H1 (cell line): Measurements from ENCODE around the gene MIEF2. TPM values are rescaled to one million over a fixed set of nuclear protein-coding genes. Genes with fewer than 3 reads are reported as not detected.

Experiments used
- CTCF ChIA-PET: fragments of 300-600 bp; sonication (Branson Sonifier 250); formaldehyde crosslinking; loops from one replicate; lab custom pipeline; 2021; ENCODE audit not compliant: partially characterized antibody; lab: Charles Lee
- POLR2A ChIA-PET: fragments of 300-600 bp; sonication (Branson Sonifier 250); formaldehyde crosslinking; loops from one replicate; lab custom pipeline; 2021; ENCODE audit warnings: inconsistent platforms; ENCODE audit not compliant: partially characterized antibody; lab: Charles Lee
- DNase-seq, 2 experiments: peaks; one replicate each; pipeline versions ENCODE4 v3.0.0 to v3.0.0-alpha.2; 2010 to 2022; ENCODE audit warnings: low spot score in 2 of 2, low read depth in 1 of 2, mixed read lengths in 1 of 2
- FAIRE-seq: peaks from 2 replicates; lab custom pipeline; 2011; peaks lifted over from hg19 to GRCh38; lab: Jason Lieb, UNC
- H2AFZ ChIP-seq: 2 replicates; pipeline ENCODE4 v1.8.1; 2012; ENCODE audit warnings: low read length, inconsistent platforms
- H2AK5ac ChIP-seq: 2 replicates; pipeline ENCODE4 v1.6.1; 2013; ENCODE audit warnings: low read depth, low read length
- H2BK120ac ChIP-seq: replicated peaks from 2 replicates; pipeline ENCODE3; 2013; ENCODE audit warnings: low read depth, low read length, inconsistent platforms
- H2BK12ac ChIP-seq: 2 replicates; pipeline ENCODE4 v1.6.1; 2013; ENCODE audit warnings: low read depth, low read length
- H2BK15ac ChIP-seq: 2 replicates; pipeline ENCODE4 v1.6.1; 2013; ENCODE audit warnings: low read length
- H2BK20ac ChIP-seq: 2 replicates; pipeline ENCODE4 v1.6.1; 2013; ENCODE audit warnings: low read length
- H2BK5ac ChIP-seq: 2 replicates; pipeline ENCODE4 v1.6.1; 2013; ENCODE audit warnings: low read depth, low read length
- H3K14ac ChIP-seq: 2 replicates; pipeline ENCODE4 v1.6.1; 2013; ENCODE audit warnings: inconsistent platforms; ENCODE audit not compliant: insufficient read length
- H3K18ac ChIP-seq: 2 replicates; pipeline ENCODE4 v1.6.1; 2013; ENCODE audit warnings: low read length; ENCODE audit errors: extremely low read depth
- H3K23ac ChIP-seq: 2 replicates; pipeline ENCODE4 v1.6.1; 2013; ENCODE audit warnings: inconsistent platforms; ENCODE audit not compliant: insufficient read length
- H3K23me2 ChIP-seq: 2 replicates; pipeline ENCODE4 v1.6.1; 2013; ENCODE audit warnings: low read depth, low read length
- H3K27ac ChIP-seq: 2 replicates; pipeline ENCODE4 v1.6.1; 2011; ENCODE audit warnings: low read depth, low read length, inconsistent platforms
- H3K27me3 ChIP-seq, 4 experiments: replicated peaks in 1 of 4; 1 replicate in 1 of 4; 2 replicates in 3 of 4; pipeline versions ENCODE4 v1.6.1 to v1.8.1; 2011 to 2013; ENCODE audit warnings: low read length in 3 of 4, mild to moderate bottlenecking in 3 of 4, inconsistent platforms in 2 of 4, mixed read lengths in 2 of 4, moderate library complexity in 1 of 4; ENCODE audit not compliant: control insufficient read depth in 3 of 4, insufficient read depth in 3 of 4; ENCODE audit errors: extremely low read depth in 1 of 4
- H3K36me3 ChIP-seq, 4 experiments: 2 replicates each; pipeline versions ENCODE4 v1.6.1 to v1.8.1; 2011 to 2013; ENCODE audit warnings: mild to moderate bottlenecking in 4 of 4, low read length in 3 of 4, moderate library complexity in 2 of 4, control low read depth in 1 of 4, inconsistent platforms in 1 of 4; ENCODE audit not compliant: insufficient read depth in 4 of 4, control insufficient read depth in 2 of 4
- H3K4ac ChIP-seq: replicated peaks from 2 replicates; pipeline ENCODE3; 2013; ENCODE audit warnings: low read length, low read depth, mixed read lengths, inconsistent platforms; ENCODE audit not compliant: insufficient read length
- H3K4me1 ChIP-seq, 4 experiments: replicated peaks in 1 of 4; 1 replicate in 1 of 4; 2 replicates in 3 of 4; pipeline versions ENCODE4 v1.6.1 to v1.8.1; 2011 to 2013; ENCODE audit warnings: low read length in 3 of 4, inconsistent platforms in 2 of 4, mixed read lengths in 1 of 4; ENCODE audit not compliant: insufficient read depth in 4 of 4, control insufficient read depth in 3 of 4
- H3K4me2 ChIP-seq, 2 experiments: 2 replicates each; pipeline versions ENCODE4 v1.6.1 to v1.8.1; 2011 to 2013; ENCODE audit warnings: low read depth in 2 of 2, low read length in 2 of 2, control low read depth in 1 of 2, inconsistent platforms in 1 of 2, mild to moderate bottlenecking in 1 of 2; ENCODE audit not compliant: insufficient read depth in 1 of 2
- H3K4me3 ChIP-seq, 4 experiments: fragments of 200-600, 300-600 bp in 1 of 4; sonication (generic), shearing (Covaris generic), sonication (Bioruptor Twin) in 1 of 4; 2 replicates each; pipeline versions ENCODE4 v1.5.1 to v1.8.1; 2011 to 2016; ENCODE audit warnings: low read length in 4 of 4, low read depth in 3 of 4, control low read depth in 2 of 4, inconsistent platforms in 2 of 4, mild to moderate bottlenecking in 2 of 4, mixed read lengths in 1 of 4, moderate library complexity in 1 of 4; ENCODE audit not compliant: insufficient read depth in 2 of 4; ENCODE audit errors: extremely low read depth in 1 of 4
- H3K56ac ChIP-seq: replicated peaks from 2 replicates; pipeline ENCODE3; 2013; ENCODE audit warnings: low read depth, mild to moderate bottlenecking, mixed read lengths, low read length, inconsistent platforms; ENCODE audit not compliant: insufficient read length
- H3K79me1 ChIP-seq: 2 replicates; pipeline ENCODE4 v1.6.1; 2013; ENCODE audit warnings: low read depth, low read length, control low read depth
- H3K79me2 ChIP-seq, 2 experiments: 2 replicates each; pipeline versions ENCODE4 v1.6.1 to v1.8.1; 2012 to 2013; ENCODE audit warnings: low read length in 2 of 2, mild to moderate bottlenecking in 2 of 2, inconsistent platforms in 1 of 2; ENCODE audit not compliant: insufficient read depth in 2 of 2, control insufficient read depth in 1 of 2
- H3K9ac ChIP-seq, 4 experiments: replicated peaks in 1 of 4; 1 replicate in 1 of 4; 2 replicates in 3 of 4; pipeline versions ENCODE4 v1.6.1 to v1.8.1; 2011 to 2013; ENCODE audit warnings: low read depth in 3 of 4, low read length in 3 of 4, control low read depth in 2 of 4, mild to moderate bottlenecking in 2 of 4, moderate library complexity in 2 of 4, inconsistent platforms in 1 of 4; ENCODE audit errors: extremely low read depth in 1 of 4
- H3K9me3 ChIP-seq, 2 experiments: 2 replicates each; pipeline versions ENCODE4 v1.6.1 to v1.8.1; 2012 to 2013; ENCODE audit warnings: mild to moderate bottlenecking in 2 of 2, moderate library complexity in 2 of 2, control low read depth in 1 of 2, inconsistent platforms in 1 of 2, low read depth in 1 of 2, low read length in 1 of 2, mixed read lengths in 1 of 2; ENCODE audit not compliant: insufficient read depth in 2 of 2
- H4K20me1 ChIP-seq, 2 experiments: replicated peaks in 1 of 2; 2 replicates each; pipeline versions ENCODE3 to v1.8.1; 2011 to 2013; ENCODE audit warnings: inconsistent platforms in 2 of 2, low read length in 2 of 2, mild to moderate bottlenecking in 1 of 2; ENCODE audit not compliant: insufficient read depth in 2 of 2, control insufficient read depth in 1 of 2
- H4K5ac ChIP-seq: 2 replicates; pipeline ENCODE4 v1.6.1; 2013; ENCODE audit warnings: low read length, low read depth, mixed read lengths, inconsistent platforms; ENCODE audit not compliant: insufficient read length
- H4K8ac ChIP-seq: 2 replicates; pipeline ENCODE4 v1.8.0; 2013; ENCODE audit warnings: mild to moderate bottlenecking, moderate library complexity, low read length, inconsistent platforms; ENCODE audit not compliant: insufficient read depth; ENCODE audit errors: extremely low read depth
- H4K91ac ChIP-seq: replicated peaks from 2 replicates; pipeline ENCODE3; 2013; ENCODE audit warnings: low read length, mixed read lengths, inconsistent platforms; ENCODE audit not compliant: insufficient read length
- GTF2F1 ChIP-seq: IDR thresholded peaks from 2 replicates; pipeline ENCODE4 v1.6.1; 2012; ENCODE audit warnings: low read depth, low read length, improper control_type of control experiment, borderline replicate concordance
- PHF8 ChIP-seq: fragments of 200-600 bp; sonication (generic); conservative IDR thresholded peaks from 2 replicates; pipeline ENCODE4 v1.7.1; 2012; ENCODE audit warnings: low read depth, mild to moderate bottlenecking, inconsistent platforms, low read length, moderate library complexity
- SRF ChIP-seq: IDR thresholded peaks from 2 replicates; pipeline ENCODE4 v1.6.1; 2011; ENCODE audit warnings: mild to moderate bottlenecking, low read depth, low read length, moderate library complexity
- WGBS, 2 experiments: shearing (Covaris generic) in 1 of 2; methylation state at CpG; one replicate each; pipeline versions ENCODE4 v1.1.6 to v1.1.7; 2013 to 2015; ENCODE audit warnings: low lambda C conversion rate in 2 of 2, mixed read lengths in 2 of 2, inconsistent platforms in 1 of 2, low coverage in 1 of 2, missing lambda C conversion rate in 1 of 2; ENCODE audit not compliant: insufficient replicate concordance in 2 of 2, insufficient coverage in 1 of 2, insufficient read length in 1 of 2; ENCODE audit errors: extremely low coverage in 1 of 2, missing lambda C conversion rate in 1 of 2; 5-methylcytosine and 5-hydroxymethylcytosine counted together
- polyA plus RNA-seq, 7 experiments: library from polyadenylated mRNA; depleted of rRNA in 3 of 7; stranded (reverse) in 5 of 7; unstranded in 2 of 7; fragments of >200 nt in 5 of 7; fragments of 200-250 nt in 2 of 7; gene quantifications; 1 replicate in 5 of 7; 2 replicates in 1 of 7; 4 replicates in 1 of 7; pipeline versions ENCODE4 v1.2.1 to v1.2.3, GENCODE V29; 2011 to 2013; ENCODE audit warnings: missing spikeins in 2 of 7, mixed read lengths in 2 of 7
- total RNA-seq: library from RNA; stranded (reverse); fragmentation: NEBNext Ultra II Directional; extraction: Animal tissue kit (Norgen Biotek cat#: 25700); gene quantifications from 2 replicates; pipeline ENCODE4 v1.2.1, GENCODE V29; 2021

MIEF2 gene
- total and polyA plus RNA-seq, 2 of the 8 experiments (the other 6 are each of a cell fraction or from before 2014, with no cell fraction given), result 9.9 to 24.9 TPM

DNA sequence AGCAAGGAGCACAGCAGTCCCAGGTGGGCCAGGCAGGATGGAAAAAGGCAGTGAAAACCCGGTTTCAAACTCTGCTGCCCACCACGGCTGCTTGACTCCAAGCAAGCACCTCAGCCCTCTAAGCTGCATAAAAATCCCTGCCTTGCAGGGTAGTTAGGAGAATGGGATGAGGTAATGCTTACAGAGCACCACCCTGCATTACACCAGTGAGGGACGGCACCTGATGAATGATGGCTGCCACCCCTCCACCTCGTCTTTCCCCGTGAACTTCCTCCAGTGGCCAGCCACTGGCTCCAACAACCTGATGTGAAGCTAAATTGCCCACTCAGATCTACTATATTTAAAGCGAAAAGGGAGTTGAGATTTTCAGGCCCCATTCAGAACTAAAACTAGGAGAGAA is 21.3 kb downstream of the MIEF2 start:
- Histone ChIP-seq H3K27ac (no peak overlapping the region), H3K36me3 (peaks cover 41 to 86% (median 69%) of the 10 kb centered on the region in 4 experiments), H2BK20ac (no peak overlapping the region), H3K4me2 (no peak overlapping the region), H4K91ac (no peak overlapping the region), H3K18ac (no peak overlapping the region), H2BK120ac (no peak overlapping the region), H3K4me3 (no peak overlapping the region), H3K56ac (no peak overlapping the region), H3K79me1 (no peaks in the 10 kb centered on the region), H3K23me2 (no peaks in the 10 kb centered on the region), H2AK5ac (no peak overlapping the region), H2BK12ac (no peak overlapping the region), H3K4ac (no peak overlapping the region), H2BK15ac (no peak overlapping the region), H3K4me1 (no peaks in the 10 kb centered on the region), H2AFZ (no peak overlapping the region), H4K8ac (no peak overlapping the region), H4K20me1 (peaks cover 3 to 12% of the 10 kb centered on the region in 2 experiments), H4K5ac (no peak overlapping the region), H3K27me3 (no peaks in the 10 kb centered on the region), H2BK5ac (no peak overlapping the region), H3K9me3 (no peaks in the 10 kb centered on the region), H3K9ac (no peak overlapping the region), H3K14ac (no peak overlapping the region), H3K79me2 (no peaks in the 10 kb centered on the region), H3K23ac (no peak overlapping the region)
- no peak for DNase-seq
- WGBS, 2 experiments, result 92% methylated on average over 6 of the region's 6 CpGs; no CpG with 5 or more reads in 1 of the 2 experiments
- ChIA-PET CTCF (interaction anchor here (2.2 kb wide), 1 partner anchor 26 kb away, joined by 4 read pairs; no protein-coding TSS in a partner anchor), POLR2A (interaction anchor here (1.6 to 2.0 kb wide), 2 partner anchors 11 to 18 kb away, joined by 4 to 6 read pairs; no protein-coding TSS in a partner anchor)
- FAIRE-seq, result no peak
- TF ChIP-seq SRF (no peak), PHF8 (no peak), GTF2F1 (no peak)
